GM23338 (cell line): ENCODE measurements around the gene ZNF148. TPM values are rescaled to one million over a fixed set of nuclear protein-coding genes. Genes with fewer than 3 reads are reported as not detected.

Experiments used
- ATAC-seq: fragments of 200-7000 bp; cut with Tn5 transposase; 3 replicates; pipeline ENCODE4 v1.9.1; 2020
- DNase-seq: peaks from one replicate; pipeline ENCODE4 v3.0.0-alpha.2; 2015; ENCODE audit warnings: low spot score
- H2AFZ ChIP-seq: fragments of 200-600 bp; sonication (generic); 2 replicates; pipeline ENCODE4 v1.8.0; 2016; ENCODE audit warnings: antibody characterized with exemption, mild to moderate bottlenecking, moderate library complexity
- H3F3A ChIP-seq: fragments of 200-600 bp; sonication (generic); replicated peaks from 2 replicates; pipeline ENCODE4 v1.8.0; 2017; ENCODE audit warnings: antibody characterized with exemption, mixed run types, low read depth
- H3K27ac ChIP-seq: fragments of 200-600 bp; sonication (generic); 2 replicates; pipeline ENCODE4 v1.6.1; 2016; ENCODE audit warnings: low read depth
- H3K27me3 ChIP-seq: fragments of 200-600 bp; sonication (generic); 2 replicates; pipeline ENCODE4 v1.8.0; 2016; ENCODE audit warnings: mild to moderate bottlenecking, mixed run types, moderate library complexity; ENCODE audit not compliant: insufficient read depth
- H3K36me3 ChIP-seq: fragments of 200-600 bp; sonication (generic); 2 replicates; pipeline ENCODE4 v1.8.0; 2016; ENCODE audit warnings: mild to moderate bottlenecking; ENCODE audit not compliant: insufficient read depth
- H3K4me1 ChIP-seq: fragments of 200-600 bp; sonication (generic); 2 replicates; pipeline ENCODE4 v1.8.0; 2016; ENCODE audit warnings: mild to moderate bottlenecking, moderate library complexity; ENCODE audit not compliant: insufficient read depth
- H3K4me2 ChIP-seq: fragments of 200-600 bp; sonication (generic); 2 replicates; pipeline ENCODE4 v1.7.1; 2017; ENCODE audit warnings: mixed run types
- H3K4me3 ChIP-seq: fragments of 200-600 bp; sonication (generic); 2 replicates; pipeline ENCODE4 v1.6.1; 2016; ENCODE audit warnings: mixed run types
- H3K79me2 ChIP-seq: fragments of 200-600 bp; sonication (generic); replicated peaks from 2 replicates; pipeline ENCODE4 v1.8.0; 2017; ENCODE audit warnings: mild to moderate bottlenecking; ENCODE audit not compliant: insufficient read depth
- H3K9me2 ChIP-seq: fragments of 200-600 bp; sonication (generic); 2 replicates; pipeline ENCODE4 v1.8.0; 2017; ENCODE audit not compliant: insufficient read depth
- H4K20me1 ChIP-seq: fragments of 200-600 bp; sonication (generic); replicated peaks from 2 replicates; pipeline ENCODE4 v1.8.0; 2017; ENCODE audit warnings: mild to moderate bottlenecking; ENCODE audit not compliant: insufficient read depth
- H3K27ac Mint-ChIP-seq: 2 replicates; pipeline ENCODE4 v1.8.0; 2020; ENCODE audit warnings: inconsistent platforms, mild to moderate bottlenecking, moderate library complexity, mixed read lengths
- H3K27me3 Mint-ChIP-seq: 3 replicates; pipeline ENCODE4 v1.8.0; 2022; ENCODE audit warnings: low read depth, mild to moderate bottlenecking, moderate library complexity, mixed read lengths, inconsistent platforms; ENCODE audit not compliant: insufficient read depth, poor library complexity
- H3K36me3 Mint-ChIP-seq: 3 replicates; pipeline ENCODE4 v1.8.0; 2021; ENCODE audit warnings: low read depth, mild to moderate bottlenecking, inconsistent platforms, moderate library complexity, mixed read lengths
- H3K4me1 Mint-ChIP-seq: 3 replicates; pipeline ENCODE4 v1.8.0; 2020; ENCODE audit warnings: mild to moderate bottlenecking, inconsistent platforms, mixed read lengths
- H3K4me3 Mint-ChIP-seq: 3 replicates; pipeline ENCODE4 v1.8.0; 2021; ENCODE audit warnings: moderate library complexity, mild to moderate bottlenecking, inconsistent platforms, mixed read lengths
- H3K9me3 Mint-ChIP-seq: 3 replicates; pipeline ENCODE4 v1.8.0; 2020; ENCODE audit warnings: moderate library complexity, mild to moderate bottlenecking, inconsistent platforms, mixed read lengths
- EZH2 ChIP-seq: fragments of 200-600 bp; sonication (generic); IDR thresholded peaks from one replicate; pipeline ENCODE4 v1.8.0; 2017; ENCODE audit warnings: antibody characterized with exemption, mild to moderate bottlenecking, low read depth; ENCODE audit not compliant: unreplicated experiment
- ZNF331 ChIP-seq: fragments of 250-450 bp; sonication (Bioruptor Pico); IDR thresholded peaks from 2 replicates; pipeline ENCODE4 v1.5.0; 2020; ENCODE audit warnings: low read depth, mild to moderate bottlenecking, moderate library complexity
- ZNF462 ChIP-seq: fragments of 250-450 bp; sonication (Bioruptor Pico); IDR thresholded peaks from 2 replicates; pipeline ENCODE4 v1.5.0; 2020; ENCODE audit warnings: mild to moderate bottlenecking, moderate library complexity
- polyA plus RNA-seq: library from polyadenylated mRNA; unstranded; fragments of >200 nt; fragmentation: Nextera tagmentation; extraction: Ambion mirVana; gene quantifications from 2 replicates; pipeline ENCODE4 v1.2.1, GENCODE V29; 2016
- total RNA-seq: library from RNA; depleted of rRNA; stranded (reverse); fragments of >200 nt; shearing (Covaris generic); gene quantifications from 2 replicates; pipeline ENCODE4 v1.2.3, GENCODE V29; 2014
- TF ChIP-seq, protein P1 (sequence below): IDR thresholded peaks from one replicate; pipeline ENCODE4 v1.6.1; 2018; ENCODE audit warnings: antibody characterized with exemption; ENCODE audit not compliant: unreplicated experiment

ZNF148 gene
- total and polyA plus RNA-seq, 2 experiments from 2014 or later = 13.9 to 16.9 TPM

DNA sequence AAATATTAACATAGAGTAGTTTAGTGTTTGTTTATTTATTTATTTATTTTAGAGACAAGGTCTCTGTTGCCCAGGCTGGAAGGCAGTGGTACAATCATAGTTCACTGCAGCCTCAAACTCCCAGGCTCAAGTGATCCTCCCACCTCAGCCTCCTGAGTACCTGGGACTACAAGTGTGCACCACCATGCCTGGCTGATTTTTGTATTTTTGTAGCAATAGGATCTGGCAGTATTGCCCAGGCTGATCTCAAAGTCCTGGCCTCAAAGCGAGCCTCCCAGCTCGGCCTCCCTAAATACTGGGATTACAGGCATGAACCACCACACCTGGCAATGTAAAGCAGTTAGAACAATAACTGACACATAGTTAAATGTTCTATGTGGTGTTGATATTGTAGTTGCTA is 4.4 kb upstream of the ZNF148 start (continued):
- no peak for TF ChIP-seq ZNF462 (CRISPR knock-in tag)

DNA sequence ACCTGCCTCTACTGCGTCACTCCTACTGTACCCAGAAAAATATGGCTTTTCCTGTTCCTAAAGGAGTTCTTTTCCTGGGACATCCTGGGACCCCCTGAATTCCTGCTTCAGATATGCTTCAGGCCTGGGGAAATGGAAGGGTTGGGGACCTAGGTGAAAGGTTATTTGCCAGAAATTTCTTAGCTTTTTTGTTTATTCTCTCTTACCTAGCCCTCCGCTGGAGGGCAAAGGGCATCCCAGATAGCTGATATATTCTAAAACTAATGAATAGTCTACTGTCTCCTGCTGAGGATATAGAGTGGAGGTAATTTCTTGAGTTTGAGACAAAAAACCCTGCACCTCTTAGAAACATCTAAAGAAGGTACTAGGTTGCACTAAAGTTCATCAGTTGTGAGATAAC is 3.6 kb upstream of the ZNF148 start:
- Histone ChIP-seq H4K20me1 (peaks cover 3% of the 10 kb centered on the region; the same call in 1 of the 2 replicates), H3K27me3 (no peaks in the 10 kb centered on the region), H3K36me3 (no peaks in the 10 kb centered on the region), H3F3A (no peaks in the 10 kb centered on the region), H3K79me2 (peaks cover 8% of the 10 kb centered on the region), H3K4me1 (0 out of 2 replicates have a peak, but pooled peaks cover 3% of the 10 kb centered on the region), H3K27ac (no peak overlapping the region), H3K9me2 (no peaks in the 10 kb centered on the region), H3K4me2 (no peak overlapping the region), H3K4me3 (no peak overlapping the region), H2AFZ (0 out of 2 replicates have a peak overlapping the region, but pooled peaks have one; percentile 28)
- peaks cover 4% of the 10 kb centered on the region for H3K27me3 Mint-ChIP-seq
- no peak overlapping the region for H3K4me3 Mint-ChIP-seq
- DNase-seq (no peak), ATAC-seq (no peak)
- TF ChIP-seq EZH2 (no peak), ZNF331 (CRISPR knock-in tag) (no peak)
- TF ChIP-seq, protein P1, sequence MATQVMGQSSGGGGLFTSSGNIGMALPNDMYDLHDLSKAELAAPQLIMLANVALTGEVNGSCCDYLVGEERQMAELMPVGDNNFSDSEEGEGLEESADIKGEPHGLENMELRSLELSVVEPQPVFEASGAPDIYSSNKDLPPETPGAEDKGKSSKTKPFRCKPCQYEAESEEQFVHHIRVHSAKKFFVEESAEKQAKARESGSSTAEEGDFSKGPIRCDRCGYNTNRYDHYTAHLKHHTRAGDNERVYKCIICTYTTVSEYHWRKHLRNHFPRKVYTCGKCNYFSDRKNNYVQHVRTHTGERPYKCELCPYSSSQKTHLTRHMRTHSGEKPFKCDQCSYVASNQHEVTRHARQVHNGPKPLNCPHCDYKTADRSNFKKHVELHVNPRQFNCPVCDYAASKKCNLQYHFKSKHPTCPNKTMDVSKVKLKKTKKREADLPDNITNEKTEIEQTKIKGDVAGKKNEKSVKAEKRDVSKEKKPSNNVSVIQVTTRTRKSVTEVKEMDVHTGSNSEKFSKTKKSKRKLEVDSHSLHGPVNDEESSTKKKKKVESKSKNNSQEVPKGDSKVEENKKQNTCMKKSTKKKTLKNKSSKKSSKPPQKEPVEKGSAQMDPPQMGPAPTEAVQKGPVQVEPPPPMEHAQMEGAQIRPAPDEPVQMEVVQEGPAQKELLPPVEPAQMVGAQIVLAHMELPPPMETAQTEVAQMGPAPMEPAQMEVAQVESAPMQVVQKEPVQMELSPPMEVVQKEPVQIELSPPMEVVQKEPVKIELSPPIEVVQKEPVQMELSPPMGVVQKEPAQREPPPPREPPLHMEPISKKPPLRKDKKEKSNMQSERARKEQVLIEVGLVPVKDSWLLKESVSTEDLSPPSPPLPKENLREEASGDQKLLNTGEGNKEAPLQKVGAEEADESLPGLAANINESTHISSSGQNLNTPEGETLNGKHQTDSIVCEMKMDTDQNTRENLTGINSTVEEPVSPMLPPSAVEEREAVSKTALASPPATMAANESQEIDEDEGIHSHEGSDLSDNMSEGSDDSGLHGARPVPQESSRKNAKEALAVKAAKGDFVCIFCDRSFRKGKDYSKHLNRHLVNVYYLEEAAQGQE = no peak
- peaks cover 6% of the 10 kb centered on the region; the same call in 2 of the 3 replicates for H3K4me1 Mint-ChIP-seq
- no peak overlapping the region for H3K27ac Mint-ChIP-seq
- no peaks in the 10 kb centered on the region for H3K9me3 Mint-ChIP-seq
- H3K36me3 Mint-ChIP-seq = no peaks in the 10 kb centered on the region
